ENCODE data around the gene ITGA4.

ITGA4 gene

DNA sequence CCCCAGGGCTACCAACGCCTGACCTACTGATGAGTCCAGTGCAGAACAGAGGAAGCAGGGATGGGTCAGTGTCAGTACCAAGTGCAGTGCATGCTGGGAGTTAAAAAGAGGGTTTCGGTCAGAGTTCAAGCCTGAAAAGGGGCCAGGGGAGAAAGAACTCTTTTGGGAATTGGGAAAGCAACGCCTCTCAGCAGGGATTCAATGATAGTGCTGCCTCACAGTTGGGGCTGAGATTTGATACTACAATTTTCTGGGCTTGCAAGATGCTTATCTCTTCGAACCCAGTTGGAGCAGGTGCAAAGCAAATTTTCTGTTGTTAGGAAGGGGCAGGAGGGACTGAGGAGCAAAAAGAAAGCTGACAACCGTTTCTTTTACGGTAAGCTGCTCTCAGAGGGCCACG lies 117.1 kb downstream of the ITGA4 start:
- DNase-seq (ENCODE audit: low read depth), result no peak

DNA sequence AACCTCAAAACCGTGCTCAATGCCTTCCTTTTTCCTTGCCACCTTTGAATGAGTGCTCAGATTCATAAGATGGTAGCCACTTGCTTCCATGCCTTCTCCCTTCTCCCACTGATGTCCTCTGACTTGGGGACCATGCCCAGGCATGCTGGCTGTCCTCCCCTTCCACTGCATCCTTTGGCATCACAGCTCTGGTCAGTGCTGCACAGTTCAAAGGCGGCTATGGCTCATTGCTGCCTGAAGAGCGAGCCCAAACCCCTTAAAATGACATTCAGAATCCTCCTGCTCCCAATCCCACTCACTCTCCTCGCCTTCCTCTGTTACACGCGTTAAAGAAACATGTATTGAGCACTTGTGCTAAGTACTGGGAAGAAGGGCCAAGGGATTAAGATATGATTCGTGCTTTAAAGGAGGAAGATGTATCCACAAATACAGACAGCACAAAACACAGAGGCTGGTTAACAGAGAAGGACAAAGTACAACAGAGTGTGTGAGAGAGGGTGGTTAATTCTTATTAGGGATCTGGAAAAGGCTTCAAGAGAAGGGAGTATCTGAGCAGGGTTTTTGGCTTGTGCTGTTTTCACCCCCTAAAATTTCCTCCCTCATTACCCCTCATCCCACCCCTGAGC lies 118.0 kb downstream of the ITGA4 start:
- DNase-seq (ENCODE audit: low read depth), result no peak

DNA sequence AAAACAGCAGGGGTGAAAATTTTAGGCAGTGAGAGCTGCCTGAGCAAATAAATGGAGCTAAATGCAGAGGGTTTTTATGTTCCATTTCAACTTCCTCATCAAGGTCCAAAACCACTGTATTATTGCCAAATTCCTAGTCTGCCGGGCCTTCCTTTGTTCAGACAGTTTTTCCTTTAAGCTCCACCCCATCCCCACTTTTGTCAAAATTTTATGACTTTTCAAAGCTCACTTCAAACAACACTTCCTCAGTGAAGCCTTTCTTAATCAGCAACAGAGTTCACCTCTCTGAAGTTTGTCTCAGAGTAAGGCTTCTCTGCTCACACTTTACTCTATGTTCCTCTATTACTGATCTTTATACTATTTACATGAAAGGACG lies 118.5 kb downstream of the ITGA4 start:
- DNase-seq (ENCODE audit: low read depth), result no peak

DNA sequence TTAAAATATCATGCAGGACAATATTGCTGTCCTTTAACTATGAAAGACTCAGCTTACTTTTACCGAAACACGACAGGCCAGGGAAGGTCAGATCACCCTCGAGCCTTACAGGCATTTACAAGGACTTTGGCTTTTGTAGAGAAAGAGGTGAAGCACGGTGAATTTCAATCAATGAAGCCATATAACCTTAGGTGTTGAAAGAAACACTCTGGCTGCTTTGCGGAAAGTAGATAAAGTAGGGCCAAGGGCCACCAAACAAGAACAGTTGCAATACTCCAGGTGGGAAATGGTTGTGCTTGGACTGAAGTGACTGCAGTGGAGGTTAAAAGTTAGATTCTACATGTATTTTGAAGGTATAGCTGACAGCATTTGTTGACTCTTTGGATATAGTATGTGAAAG lies 119.2 kb downstream of the ITGA4 start:
- DNase-seq (ENCODE audit: low read depth), result no peak

DNA sequence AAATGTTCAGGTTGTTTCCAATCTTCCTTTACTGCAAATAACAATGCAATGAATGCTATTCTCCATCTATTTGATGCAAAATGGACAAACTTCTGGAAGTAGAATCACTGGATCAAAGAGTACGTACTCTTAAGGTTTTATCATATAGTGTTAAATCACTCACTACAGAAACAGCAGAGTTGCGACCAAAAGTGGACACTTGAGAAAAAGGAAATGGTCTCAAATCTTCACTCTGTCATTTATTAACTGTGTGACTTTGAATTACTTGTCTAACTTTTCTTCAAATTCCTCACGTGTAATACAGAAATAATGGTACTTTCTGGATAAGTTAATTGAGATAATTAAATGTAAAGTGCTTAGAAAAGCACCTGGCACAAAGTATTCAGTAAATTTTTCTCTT lies 121.6 kb downstream of the ITGA4 start:
- no peak for DNase-seq (ENCODE audit: low read depth)

DNA sequence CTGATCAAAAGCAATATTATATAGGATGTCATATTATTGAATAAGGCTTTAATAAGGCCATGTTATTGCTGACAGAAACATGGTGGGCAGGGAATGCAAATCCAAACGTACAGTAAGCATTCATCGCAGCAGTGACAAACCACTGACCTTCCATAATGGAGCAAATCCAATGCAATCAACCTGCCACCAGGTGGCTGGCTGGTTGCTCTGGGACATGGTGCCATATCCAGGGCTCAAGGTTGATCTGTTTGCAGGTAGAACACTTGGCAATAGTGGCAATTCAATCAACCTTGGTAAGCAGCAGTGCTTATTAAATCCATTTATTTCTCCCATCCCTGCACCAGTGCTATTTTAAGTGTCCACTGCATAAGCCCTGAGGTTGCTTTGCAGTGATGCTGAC lies 124.3 kb downstream of the ITGA4 start:
- no peak for DNase-seq (ENCODE audit: low read depth)

DNA sequence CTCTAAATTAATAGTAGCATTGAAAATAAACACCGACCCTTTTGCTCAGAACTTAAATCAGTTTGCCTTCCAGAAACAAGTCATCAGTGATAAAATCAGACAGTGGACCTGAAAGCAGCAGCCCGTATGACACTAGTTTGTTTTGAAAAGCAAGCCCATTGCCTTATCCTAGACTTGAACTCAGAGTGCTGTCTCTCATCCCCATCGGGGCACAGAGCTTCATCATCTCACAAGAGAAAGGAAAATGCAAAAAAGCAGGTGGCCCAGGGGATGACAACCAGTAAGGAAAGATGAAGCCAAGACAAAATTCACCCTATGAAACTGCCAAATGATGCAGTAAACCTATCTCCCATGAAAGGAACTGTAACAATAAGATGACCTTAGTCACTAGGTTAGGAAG lies 128.5 kb downstream of the ITGA4 start:
- DNase-seq (ENCODE audit: low read depth), result no peak

Data from HS-27A (cell line).